ENCODE data around the gene TKT. TPM values are rescaled to one million over a fixed set of nuclear protein-coding genes. Genes with fewer than 3 reads are reported as not detected.

TKT gene
- total RNA-seq, 1 donor from 2014 or later, result 187 TPM

DNA sequence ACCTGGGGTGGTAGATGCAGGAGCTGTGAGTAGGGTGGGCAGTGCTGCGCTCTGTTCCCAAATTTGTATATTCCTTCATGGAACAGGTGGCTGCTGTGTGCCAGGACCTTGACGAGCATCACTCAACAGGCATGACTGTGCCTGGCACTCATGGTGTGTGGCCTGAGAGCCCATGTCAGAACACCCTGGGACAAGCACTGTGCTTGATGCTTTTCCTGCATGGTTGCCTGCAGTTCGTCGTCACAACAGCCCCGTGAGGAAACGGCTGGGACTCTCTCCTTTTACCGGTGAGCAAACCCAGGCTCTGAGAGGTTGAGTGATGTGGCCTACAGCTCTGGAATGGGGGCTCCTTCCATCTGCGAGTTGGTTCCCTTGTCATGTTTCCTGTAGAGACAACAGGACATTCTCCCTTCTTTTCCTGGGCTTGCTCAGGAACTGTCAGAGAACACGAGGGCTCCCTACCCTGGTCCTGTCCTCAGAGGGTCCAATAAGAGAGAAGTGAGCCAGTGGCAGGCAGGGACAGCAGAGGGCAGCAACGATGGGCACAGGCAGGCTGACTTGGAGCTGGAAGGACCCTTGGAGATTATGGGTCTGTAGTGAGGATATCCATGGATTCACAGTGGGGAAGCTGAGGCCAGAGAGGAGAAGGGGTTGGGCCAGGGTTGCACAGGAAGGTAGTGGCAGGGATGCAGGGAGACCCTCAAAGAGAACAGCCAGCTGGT is 57.4 kb downstream of the TKT start:
- no peak for DNase-seq (ENCODE audit: low read depth)

DNA sequence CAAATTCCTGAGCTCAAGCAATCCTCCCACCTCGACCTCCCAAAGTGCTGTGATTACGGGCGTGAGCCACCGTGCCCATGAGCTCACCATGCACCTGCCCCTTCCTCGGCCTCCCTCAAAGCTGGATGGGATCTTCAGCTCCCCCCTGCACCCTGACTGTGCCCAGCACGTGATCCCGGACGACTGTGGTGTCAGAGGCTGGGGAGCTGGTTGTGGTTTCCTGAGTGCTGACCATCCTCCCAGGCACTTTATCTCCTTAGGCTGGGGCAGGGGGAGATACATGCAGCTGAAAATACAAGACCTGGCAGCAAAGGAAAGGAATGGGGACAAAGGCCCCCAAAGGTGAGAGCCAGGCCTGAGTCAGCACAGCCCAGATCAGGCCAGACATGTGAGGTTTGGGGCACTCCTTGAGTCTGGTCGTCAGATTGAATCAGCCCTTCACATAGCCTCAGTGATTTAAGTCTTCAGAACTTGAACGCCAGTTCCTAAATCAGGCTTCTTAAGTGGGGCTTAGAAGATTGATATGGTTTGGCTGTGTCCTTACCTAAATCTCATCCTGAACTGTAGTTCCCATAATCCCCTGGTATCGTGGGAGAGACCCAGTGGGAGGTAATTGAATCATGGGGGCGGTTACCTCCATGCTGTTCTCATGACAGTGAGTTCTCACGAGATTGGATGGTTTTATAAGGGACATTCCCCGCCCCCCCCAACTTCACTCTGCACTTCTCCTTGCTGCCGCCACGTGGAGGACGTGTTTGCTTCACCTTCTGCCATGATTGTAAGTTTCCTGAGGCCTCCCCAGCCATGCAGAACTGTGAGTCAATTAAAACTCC is 59.0 kb downstream of the TKT start:
- no peak for DNase-seq (ENCODE audit: low read depth)

DNA sequence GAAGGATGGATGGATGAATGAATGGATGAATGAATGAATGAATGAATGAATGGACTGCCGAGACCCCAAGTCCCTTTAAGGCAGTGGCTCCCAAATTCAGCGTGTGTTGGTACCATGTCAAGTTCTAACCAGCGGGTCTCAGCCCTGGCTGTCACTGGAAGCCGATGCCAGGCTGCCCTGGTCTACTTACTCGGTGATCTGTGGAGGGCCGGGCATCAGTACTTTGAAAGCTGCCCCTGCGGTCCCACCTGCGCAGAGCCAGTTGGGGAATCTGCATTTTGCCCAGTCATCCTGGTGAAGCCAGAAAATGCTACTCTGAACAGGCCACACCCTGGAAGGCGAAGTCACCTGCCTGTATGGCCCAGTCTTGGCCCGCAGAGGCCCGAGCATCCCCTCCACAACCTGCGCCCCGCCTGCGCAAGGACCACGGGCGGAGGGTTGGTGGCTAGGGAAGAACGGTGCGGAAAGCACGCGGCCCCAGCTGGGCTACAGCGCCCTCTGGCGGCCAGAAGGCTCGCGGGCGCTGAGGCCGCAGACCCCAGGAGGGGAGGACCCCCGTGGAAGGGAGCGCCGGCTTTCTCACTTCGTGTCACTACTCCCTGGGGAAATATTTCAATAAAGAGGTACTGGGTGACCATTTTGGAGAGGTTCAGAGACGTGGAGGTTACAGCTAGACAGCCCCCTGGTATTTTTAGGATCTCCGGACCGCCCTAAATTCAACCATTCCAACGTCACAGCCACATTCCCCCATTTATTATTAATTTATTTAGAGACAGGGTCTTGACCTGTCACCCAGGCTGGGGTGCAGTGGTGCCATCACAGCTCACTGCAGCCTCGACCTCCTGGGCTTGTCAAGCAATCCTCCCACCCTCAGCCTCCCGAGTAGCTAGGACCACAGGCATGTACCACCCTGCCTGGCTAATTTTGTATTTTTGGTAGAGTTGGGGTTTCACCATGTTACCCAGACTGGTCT is 59.9 kb downstream of the TKT start:
- DNase-seq (ENCODE audit: low read depth), result peak; percentile 36

DNA sequence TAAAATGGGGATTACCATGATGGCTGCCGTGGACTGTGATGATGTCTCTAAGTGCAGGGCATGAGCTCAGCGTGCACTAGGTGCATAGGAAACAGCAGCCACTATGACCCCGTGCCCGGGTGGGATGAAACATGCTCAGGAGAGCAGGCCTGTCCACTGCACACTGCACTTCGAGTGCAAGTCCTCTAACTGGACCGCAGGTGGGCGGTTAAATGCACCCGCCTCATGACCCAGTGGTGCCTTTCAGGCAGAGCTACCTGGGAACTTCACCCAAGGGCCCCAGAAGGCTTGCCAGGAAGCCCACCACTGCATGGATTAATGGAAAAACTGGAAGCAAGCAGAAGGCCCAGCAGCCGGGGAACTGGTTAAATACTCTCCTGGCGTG is 60.8 kb downstream of the TKT start:
- DNase-seq (ENCODE audit: low read depth), result no peak

DNA sequence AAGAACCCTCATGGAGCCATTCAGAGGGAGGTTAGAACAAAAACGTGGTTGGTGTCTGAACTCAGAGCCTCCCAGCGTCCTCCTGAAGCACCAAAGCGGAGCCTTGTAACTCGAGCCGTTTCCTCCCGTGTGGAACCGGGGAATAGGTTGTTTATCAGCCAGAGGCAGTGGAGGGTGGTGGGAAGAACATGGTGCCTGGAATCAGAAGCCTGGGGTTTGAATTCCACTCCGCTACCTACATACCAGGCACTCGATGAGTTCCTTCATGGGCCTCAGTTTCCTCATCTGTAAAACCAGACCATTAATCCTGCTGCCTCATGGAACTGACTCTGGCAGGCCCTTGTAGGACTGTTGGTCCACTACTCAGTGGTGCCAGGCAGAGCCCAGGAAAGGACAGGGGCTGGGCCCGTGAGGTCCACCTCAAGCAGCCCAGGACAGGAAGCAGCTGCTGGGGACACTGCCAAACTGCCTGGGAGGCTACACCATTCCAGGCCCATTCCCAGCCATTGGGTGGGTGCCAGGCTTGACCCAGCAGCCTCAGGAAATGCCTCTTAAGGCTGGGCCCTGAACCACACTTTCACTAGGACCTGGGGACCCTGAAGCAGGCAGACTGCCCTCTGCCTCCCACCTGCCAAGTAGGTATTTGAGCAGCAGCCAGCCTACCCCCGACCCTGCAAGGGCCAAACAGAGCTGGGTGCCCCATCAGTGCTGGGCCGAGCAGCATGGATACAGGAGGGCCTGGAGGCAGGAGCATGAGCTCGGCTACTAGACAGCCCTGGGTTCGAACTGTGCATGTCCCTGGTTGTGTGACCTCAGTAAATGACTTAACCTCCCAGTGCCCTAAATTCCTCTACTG is 61.4 kb downstream of the TKT start:
- DNase-seq (ENCODE audit: low read depth), result peak; percentile 81

DNA sequence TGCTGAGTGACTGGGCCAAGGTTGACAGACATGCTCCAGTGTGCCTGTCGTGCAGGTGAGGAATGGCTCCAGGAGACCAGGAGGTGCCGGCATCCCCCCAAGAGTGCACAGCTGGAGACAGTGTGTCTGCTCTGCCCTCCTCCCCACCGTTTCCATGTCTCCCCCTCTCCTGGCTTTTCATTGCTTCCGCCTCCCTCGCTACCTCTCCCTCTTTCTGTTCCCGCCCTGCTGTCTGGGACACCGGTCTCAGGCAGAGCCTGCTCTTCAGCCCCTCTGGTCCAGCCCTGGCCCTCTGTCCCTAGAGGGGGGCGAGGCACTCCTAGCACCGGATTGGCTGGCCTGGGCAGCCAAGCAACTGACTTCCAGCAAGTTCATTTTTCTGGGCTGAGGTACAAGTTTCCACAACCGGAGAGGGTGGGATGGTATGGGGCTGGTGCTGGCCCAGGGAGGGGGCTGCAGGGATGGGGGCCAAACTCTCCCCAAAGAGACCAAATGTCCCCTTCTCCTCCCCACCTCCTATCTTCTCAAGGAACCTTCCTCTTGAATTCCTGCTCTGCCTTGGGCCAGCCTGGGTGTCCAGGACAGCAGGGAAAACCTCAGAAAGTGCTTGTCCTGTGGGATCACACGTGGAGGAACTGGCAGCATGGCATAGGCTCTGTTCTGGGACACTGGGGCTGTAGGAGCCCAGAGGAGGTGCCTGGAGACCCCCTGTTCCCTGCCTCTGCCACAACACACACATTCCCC is 62.2 kb downstream of the TKT start:
- DNase-seq (ENCODE audit: low read depth), result no peak

DNA sequence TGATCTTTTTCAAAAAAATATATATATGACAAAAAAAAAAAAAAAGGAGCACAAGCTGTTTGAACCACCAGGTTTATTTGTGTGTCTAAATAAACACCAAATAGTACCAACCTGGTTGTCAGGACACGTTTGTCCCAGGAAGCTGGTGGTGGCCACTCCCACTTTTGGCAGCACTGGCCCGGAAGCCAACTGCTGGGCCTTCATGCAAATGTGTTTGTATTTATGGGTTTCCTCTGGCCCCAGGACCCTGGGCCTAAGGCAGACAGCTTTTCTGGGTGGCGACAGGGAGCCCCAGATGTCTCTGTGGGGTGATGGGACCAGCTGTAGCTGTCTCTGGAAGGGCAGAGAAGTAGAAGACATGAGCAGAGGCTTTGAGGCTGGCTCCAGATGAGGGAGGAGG is 63.2 kb downstream of the TKT start:
- no peak for DNase-seq (ENCODE audit: low read depth)

DNA sequence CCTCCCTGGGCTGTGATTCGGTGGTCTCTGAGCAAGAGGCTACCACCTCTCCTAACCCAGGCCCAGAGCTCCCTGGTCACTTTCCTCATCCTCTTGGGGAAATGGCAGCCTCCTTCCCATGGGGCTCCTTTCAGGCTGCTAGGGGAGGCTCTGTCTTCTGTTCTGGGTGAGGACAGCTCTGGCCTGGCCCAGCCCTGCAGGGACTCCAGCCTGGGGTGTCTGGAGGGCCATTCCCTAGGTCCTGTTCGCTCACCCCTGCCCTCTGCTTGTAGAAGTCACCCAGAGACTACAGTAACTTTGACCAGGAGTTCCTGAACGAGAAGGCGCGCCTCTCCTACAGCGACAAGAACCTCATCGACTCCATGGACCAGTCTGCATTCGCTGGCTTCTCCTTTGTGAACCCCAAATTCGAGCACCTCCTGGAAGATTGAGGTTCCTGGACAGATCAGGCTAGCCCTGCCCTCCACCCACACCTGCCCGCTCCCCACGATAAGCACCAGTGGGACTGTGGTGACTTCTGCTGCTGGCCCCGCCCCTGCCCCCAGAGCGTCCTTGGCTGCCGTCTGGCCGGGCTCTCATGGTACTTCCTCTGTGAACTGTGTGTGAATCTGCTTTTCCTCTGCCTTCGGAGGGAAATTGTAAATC is 63.9 kb downstream of the TKT start:
- no peak for DNase-seq (ENCODE audit: low read depth)

DNA sequence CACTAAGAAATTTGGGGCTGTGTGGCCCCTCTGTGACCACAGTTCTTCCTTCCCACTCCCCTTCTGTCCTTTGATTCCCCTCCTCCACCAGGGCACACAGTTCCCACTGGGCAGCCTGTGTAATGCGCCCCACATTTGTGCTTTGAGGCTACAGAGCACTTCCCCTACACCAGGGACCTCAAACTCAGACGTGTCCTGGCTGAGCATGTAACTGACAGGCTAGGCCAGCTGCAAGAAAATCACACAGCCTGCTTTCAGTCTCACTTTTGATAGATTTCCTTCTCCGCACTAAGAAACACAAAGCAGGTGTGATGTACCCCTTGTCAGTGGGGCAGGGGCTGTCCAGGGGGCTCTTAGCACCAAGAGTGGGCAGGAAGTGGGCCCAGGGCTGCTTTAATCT is 65.2 kb downstream of the TKT start:
- DNase-seq (ENCODE audit: low read depth), result no peak

DNA sequence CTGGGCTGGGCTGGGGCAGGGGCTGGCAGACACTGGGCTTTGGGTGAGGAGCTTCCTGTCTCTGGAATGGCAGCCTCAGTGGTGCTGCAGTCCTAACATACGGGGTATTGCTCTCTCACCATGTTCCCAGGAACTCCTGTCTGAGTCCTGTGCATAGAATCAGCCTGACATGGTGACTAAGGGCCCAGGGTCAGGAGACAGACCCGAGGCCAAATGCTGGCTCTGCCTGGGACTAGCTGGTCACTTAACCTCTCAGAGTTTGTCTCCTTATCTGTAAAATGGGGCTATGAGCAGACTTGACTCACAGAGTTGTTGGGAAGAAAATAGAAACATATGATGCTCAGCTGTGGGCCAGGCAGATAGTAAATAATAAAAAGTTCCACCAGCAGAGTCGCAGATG is 66.5 kb downstream of the TKT start:
- DNase-seq (ENCODE audit: low read depth), result no peak

DNA sequence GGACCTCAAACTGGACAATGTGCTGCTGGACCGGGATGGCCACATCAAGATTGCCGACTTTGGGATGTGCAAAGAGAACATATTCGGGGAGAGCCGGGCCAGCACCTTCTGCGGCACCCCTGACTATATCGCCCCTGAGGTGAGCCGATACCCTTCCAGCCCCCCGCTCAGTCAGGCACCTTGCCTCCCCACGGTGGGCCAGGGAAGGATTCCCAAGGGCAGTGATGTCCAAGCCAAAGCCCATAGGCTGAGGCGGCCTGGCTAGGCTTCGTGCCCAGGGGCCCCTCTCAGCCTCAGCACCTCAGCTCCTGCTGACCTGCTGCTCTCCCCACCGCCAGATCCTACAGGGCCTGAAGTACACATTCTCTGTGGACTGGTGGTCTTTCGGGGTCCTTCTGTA is 67.1 kb downstream of the TKT start:
- DNase-seq (ENCODE audit: low read depth), result no peak

DNA sequence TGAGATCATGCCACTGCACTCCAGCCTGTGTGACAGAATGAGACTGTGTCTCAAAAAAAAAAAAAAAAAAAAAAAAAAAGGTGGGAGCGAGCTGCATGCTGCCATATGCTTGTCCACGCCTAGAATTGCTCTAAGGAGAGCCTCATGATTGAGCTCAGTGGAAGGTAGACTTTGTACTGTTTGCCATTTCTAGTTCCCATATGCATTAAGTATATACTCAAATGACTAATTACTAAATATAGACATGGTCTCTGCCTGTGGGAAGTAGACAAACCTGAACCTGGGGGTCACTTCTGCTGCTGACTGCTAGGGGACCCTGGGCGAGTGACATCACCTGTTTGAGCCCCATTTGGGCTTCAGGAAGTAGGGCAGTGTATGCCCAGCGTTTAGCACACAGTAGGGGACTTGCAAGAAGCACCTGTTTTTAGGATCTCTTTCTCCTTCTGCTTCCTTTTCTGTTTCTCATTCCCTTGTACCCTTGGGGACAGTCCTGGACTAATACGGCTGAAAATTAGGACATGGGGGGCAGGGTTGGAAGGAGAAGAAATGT is 67.6 kb downstream of the TKT start:
- no peak for DNase-seq (ENCODE audit: low read depth)

DNA sequence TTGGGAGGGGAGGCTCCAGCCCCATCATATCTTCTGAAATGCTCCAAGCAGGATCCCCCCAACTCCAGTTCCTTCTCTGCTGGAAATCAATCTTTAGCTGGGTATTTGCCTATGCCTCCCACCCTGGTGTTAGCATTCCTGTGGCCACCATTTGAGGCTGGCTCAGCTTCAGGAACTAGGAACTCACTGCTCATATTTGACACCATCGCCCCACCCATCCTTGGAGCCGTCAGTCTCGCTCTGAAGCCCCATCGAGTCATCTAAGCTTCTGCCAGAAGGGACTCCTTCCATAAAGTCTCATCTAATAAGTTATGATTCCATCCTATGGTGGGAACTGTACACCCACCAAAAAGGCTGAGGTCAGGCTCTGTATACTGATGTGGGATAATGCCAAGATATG is 68.4 kb downstream of the TKT start:
- DNase-seq (ENCODE audit: low read depth), result no peak

DNA sequence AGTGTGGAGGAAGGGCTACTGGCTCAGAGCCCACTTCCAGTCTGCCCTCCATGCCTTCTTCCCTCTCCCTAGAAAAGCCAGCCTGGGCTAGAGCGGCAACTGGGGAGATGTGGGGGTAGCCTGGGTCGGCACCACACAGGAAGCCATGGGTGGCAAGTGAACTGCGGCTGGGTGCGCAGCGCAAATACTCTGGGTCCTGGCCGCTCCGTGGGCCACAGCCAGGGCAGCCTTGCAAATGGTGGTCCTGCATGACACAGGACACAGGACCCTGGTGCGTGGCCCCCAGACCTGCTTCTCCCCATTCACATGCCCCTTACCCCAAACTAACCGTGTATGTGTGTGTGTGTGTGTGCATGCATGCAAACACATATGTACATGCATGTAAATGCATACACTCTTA is 69.1 kb downstream of the TKT start:
- no peak for DNase-seq (ENCODE audit: low read depth)

DNA sequence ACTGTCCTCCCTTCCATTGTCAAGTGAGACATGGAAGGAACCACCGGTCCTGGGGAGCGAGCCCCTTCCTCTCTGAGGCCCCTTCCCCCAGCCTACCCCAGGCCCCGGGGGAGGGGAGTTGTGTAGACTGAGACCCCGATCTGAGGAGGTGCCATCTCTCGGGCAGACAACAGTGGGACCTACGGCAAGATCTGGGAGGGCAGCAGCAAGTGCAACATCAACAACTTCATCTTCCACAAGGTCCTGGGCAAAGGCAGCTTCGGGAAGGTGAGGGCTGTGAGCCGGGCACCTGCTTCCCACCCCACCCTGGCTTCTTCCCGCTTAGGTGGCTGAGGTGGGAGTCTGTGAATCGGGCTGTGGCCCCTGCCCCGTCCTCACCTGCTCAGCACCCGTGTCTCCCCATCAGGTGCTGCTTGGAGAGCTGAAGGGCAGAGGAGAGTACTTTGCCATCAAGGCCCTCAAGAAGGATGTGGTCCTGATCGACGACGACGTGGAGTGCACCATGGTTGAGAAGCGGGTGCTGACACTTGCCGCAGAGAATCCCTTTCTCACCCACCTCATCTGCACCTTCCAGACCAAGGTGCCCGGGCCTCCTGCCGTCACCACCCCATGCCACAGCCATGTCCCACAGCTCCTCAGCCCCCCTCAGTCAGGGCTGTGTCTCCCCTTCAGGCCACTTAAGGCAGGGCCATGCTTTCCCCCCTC is 69.9 kb downstream of the TKT start:
- DNase-seq (ENCODE audit: low read depth), result no peak

DNA sequence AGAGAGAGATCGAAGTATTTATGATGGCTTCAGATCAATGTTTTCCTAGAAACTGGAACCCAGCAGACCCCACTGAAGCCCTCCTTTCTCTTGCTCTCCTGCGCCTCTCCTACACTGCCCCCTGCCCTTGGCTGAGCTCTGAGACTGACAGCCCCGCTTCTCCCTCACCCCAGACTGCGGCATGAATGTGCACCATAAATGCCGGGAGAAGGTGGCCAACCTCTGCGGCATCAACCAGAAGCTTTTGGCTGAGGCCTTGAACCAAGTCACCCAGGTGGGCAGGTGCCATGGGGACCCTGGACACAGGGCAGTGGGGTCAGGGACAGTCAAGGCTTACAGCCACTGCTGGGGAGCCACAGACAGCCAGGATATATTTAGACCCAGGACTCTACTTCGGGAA is 71.1 kb downstream of the TKT start:
- no peak for DNase-seq (ENCODE audit: low read depth)

DNA sequence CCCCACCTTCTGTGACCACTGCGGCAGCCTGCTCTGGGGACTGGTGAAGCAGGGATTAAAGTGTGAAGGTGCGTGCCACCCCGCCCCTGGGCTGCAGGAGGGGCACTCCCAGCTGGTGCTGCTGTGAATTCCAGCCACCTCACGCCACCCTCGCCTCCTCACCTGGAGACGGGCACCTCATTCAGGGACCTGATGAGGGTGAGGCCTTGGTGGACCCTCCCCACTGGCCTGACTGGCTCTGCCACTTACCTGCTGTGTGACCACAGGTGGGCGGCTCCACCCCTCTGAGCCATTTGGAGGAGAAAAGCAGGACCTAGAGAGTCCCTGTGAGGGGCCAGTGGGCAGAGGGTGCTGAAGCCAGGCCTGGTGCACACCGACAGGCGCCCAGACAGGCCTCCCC is 72.3 kb downstream of the TKT start:
- DNase-seq (ENCODE audit: low read depth), result no peak

DNA sequence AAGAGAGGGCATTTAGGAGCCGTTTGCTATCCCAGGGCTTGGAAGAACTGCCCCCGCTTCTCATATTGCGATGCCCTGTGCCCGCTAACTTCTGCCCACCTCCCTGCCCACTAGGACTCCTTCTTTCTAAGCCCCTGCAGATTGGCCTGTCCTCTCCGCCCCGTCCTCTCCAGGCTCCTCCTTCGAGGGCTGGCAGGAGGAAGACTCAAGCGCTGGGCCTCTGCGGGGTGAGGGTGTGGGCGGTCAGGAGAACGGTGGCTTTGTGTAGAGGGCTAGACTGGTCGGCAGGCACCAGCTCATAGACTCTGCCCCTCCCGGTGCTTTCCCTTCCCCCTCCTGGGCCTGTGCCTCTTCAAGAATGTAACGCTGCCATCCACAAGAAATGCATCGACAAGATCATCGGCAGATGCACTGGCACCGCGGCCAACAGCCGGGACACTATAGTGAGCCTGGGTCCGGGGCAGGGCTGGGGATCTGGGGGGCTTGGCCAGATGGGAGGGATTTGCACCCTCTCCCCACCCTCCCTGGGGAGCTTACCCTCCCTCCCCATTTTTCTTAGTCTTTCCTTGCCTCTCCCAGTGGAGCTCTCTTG is 73.0 kb downstream of the TKT start:
- no peak for DNase-seq (ENCODE audit: low read depth)

Measured in myocyte (in vitro differentiated cells).